GM12878 (cell line): ENCODE measurements around the gene CRB2. TPM values are rescaled to one million over a fixed set of nuclear protein-coding genes. Genes with fewer than 3 reads are reported as not detected.

ENCODE experiments used
- ATAC-seq: fragments of 200-7000 bp; cut with Tn5 transposase; 3 replicates; pipeline ENCODE4 v1.9.1; 2020; ENCODE audit warnings: mild to moderate bottlenecking, moderate library complexity
- BruUV-seq: library from RNA; stranded (reverse); fragments of 400-500 nt; replicated peaks from 2 replicates; lab custom pipeline; 2021; lab: Mats Ljungman, UMichigan
- CTCF ChIA-PET: fragments of 300-600 bp; sonication (Branson Sonifier 250); formaldehyde crosslinking; extraction: SDS; loops from one replicate; lab custom pipeline; 2021; ENCODE audit warnings: inconsistent platforms; lab: Yijun Ruan, JAX
- POLR2A ChIA-PET: fragments of 350-600 bp; formaldehyde crosslinking; extraction: SDS; loops from one replicate; lab custom pipeline; 2021; ENCODE audit warnings: inconsistent platforms; lab: Charles Lee
- RAD21 ChIA-PET: fragments of 300-600 bp; sonication (Branson Sonifier 250); formaldehyde crosslinking; loops from one replicate; lab custom pipeline; 2023; ENCODE audit warnings: antibody characterized with exemption; ENCODE audit not compliant: unreplicated experiment; lab: Charles Lee
- SMC1A ChIA-PET: fragments of 300-600 bp; sonication (Branson Sonifier 250); formaldehyde crosslinking; loops from one replicate; lab custom pipeline; 2023; ENCODE audit not compliant: unreplicated experiment, uncharacterized antibody; lab: Charles Lee
- DNase-seq: peaks from one replicate; pipeline ENCODE4 v3.0.0-alpha.2; 2011; ENCODE audit warnings: low read depth, low spot score
- FAIRE-seq: peaks from 3 replicates; lab custom pipeline; 2011; peaks lifted over from hg19 to GRCh38; lab: Jason Lieb, UNC
- H2AFZ ChIP-seq: 2 replicates; pipeline ENCODE4 v1.6.0; 2011; ENCODE audit warnings: low read depth, low read length, control low read depth; ENCODE audit not compliant: control insufficient read depth
- H3K27ac ChIP-seq: 2 replicates; pipeline ENCODE4 v1.5.1; 2011; ENCODE audit warnings: control low read depth; ENCODE audit not compliant: control insufficient read depth, insufficient read depth
- H3K27me3 ChIP-seq, 2 experiments: replicated peaks in 1 of 2; 2 replicates each; pipeline versions ENCODE4 v1.6.0 to v1.6.1; 2011; ENCODE audit warnings: low read length in 1 of 2; ENCODE audit not compliant: control insufficient read depth in 2 of 2, insufficient read depth in 2 of 2
- H3K36me3 ChIP-seq, 2 experiments: 2 replicates each; pipeline ENCODE4 v1.5.1; 2011; ENCODE audit warnings: low read length in 1 of 2; ENCODE audit not compliant: control insufficient read depth in 2 of 2, insufficient read depth in 2 of 2
- H3K4me1 ChIP-seq: 2 replicates; pipeline ENCODE4 v1.6.1; 2011; ENCODE audit warnings: mild to moderate bottlenecking, low read length, moderate library complexity, mixed read lengths; ENCODE audit not compliant: control insufficient read depth, insufficient read depth
- H3K4me2 ChIP-seq: 2 replicates; pipeline ENCODE4 v1.6.0; 2011; ENCODE audit warnings: control low read depth; ENCODE audit not compliant: control insufficient read depth, insufficient read depth
- H3K4me3 ChIP-seq: fragments of 200-600 bp; sonication (generic); 2 replicates; pipeline ENCODE4 v1.5.1; 2016
- H3K79me2 ChIP-seq: 2 replicates; pipeline ENCODE4 v1.6.0; 2011; ENCODE audit warnings: low read length; ENCODE audit not compliant: control insufficient read depth, insufficient read depth
- H3K9ac ChIP-seq: 2 replicates; pipeline ENCODE4 v1.8.0; 2011; ENCODE audit warnings: low read length, control low read depth, mixed read lengths; ENCODE audit not compliant: control insufficient read depth, insufficient read depth
- H3K9me3 ChIP-seq: replicated peaks from 3 replicates; pipeline ENCODE4 v1.5.1; 2011; ENCODE audit warnings: mild to moderate bottlenecking, low read length; ENCODE audit not compliant: control insufficient read depth, insufficient read depth
- H4K20me1 ChIP-seq: 2 replicates; pipeline ENCODE4 v1.6.0; 2011; ENCODE audit not compliant: control insufficient read depth, insufficient read depth
- ATF2 ChIP-seq: IDR thresholded peaks from 2 replicates; pipeline ENCODE4 v1.6.1; 2012; ENCODE audit warnings: low read length, inconsistent platforms
- CBX3 ChIP-seq: fragments of 200-600 bp; sonication (generic); IDR thresholded peaks from 2 replicates; pipeline ENCODE4 v1.6.1; 2016; ENCODE audit warnings: low read depth, borderline replicate concordance
- ESRRA ChIP-seq: IDR thresholded peaks from 2 replicates; pipeline ENCODE4 v1.6.1; 2012; ENCODE audit warnings: mild to moderate bottlenecking, low read length, improper control_type of control experiment
- GABPA ChIP-seq: IDR thresholded peaks from 2 replicates; pipeline ENCODE4 v1.6.1; 2014; ENCODE audit warnings: antibody characterized with exemption, low read depth, mild to moderate bottlenecking, inconsistent platforms
- MTA3 ChIP-seq: IDR thresholded peaks from 2 replicates; pipeline ENCODE4 v1.6.1; 2012; ENCODE audit warnings: low read length, inconsistent platforms, borderline replicate concordance
- PAX8 ChIP-seq: fragments of 450-650 bp; IDR thresholded peaks from 2 replicates; pipeline ENCODE4 v1.6.1; 2017; ENCODE audit warnings: mild to moderate bottlenecking, moderate library complexity
- SPI1 ChIP-seq: IDR thresholded peaks from 2 replicates; pipeline ENCODE4 v1.6.1; 2011; ENCODE audit warnings: low read depth, mild to moderate bottlenecking, low read length, moderate library complexity, borderline replicate concordance; ENCODE audit not compliant: insufficient read depth
- TCF7 ChIP-seq: IDR thresholded peaks from 2 replicates; pipeline ENCODE4 v1.6.1; 2014; ENCODE audit warnings: antibody characterized with exemption, borderline replicate concordance
- ZNF274 ChIP-seq: IDR thresholded peaks from one replicate; pipeline ENCODE4 v1.8.0; 2011; ENCODE audit not compliant: insufficient read length, insufficient read depth
- ZSCAN29 ChIP-seq: fragments of 450-650 bp; IDR thresholded peaks from 2 replicates; pipeline ENCODE4 v1.6.1; 2017; ENCODE audit warnings: mild to moderate bottlenecking, moderate library complexity
- ZZZ3 ChIP-seq: IDR thresholded peaks from 2 replicates; pipeline ENCODE4 v1.6.1; 2011; ENCODE audit warnings: low read depth; ENCODE audit not compliant: control insufficient read depth, insufficient read length
- WGBS: methylation state at CpG from one replicate; pipeline ENCODE4 v1.1.6; 2016; ENCODE audit warnings: low lambda C conversion rate; ENCODE audit not compliant: insufficient replicate concordance, insufficient coverage; ENCODE audit errors: missing lambda C conversion rate; 5-methylcytosine and 5-hydroxymethylcytosine counted together
- in situ Hi-C: fragments of 300-500 bp; cut with MboI; formaldehyde crosslinking; loops from 9 replicates; pipeline ENCODE4 v1.14.3; 2018; ENCODE audit warnings: mixed read lengths
- intact Hi-C: fragments of 100-400 bp; cut with micrococcal nuclease; formaldehyde crosslinking; loops from one replicate; pipeline ENCODE4 v1.14.2; 2022; ENCODE audit not compliant: unreplicated experiment
- polyA plus RNA-seq, 11 experiments: library from polyadenylated mRNA; depleted of rRNA in 4 of 11; unstranded in 6 of 11; stranded (reverse) in 5 of 11; fragments of >200 nt; fragmentation: Nextera tagmentation in 4 of 11; fragmentation: Illumina TruSeq in 1 of 11; extraction: Ambion mirVana in 4 of 11; extraction: Trizol in 1 of 11; gene quantifications; 1 replicate in 1 of 11; 2 replicates in 10 of 11; pipeline versions ENCODE4 v1.2.1 to v1.2.3, GENCODE V29; 2011 to 2016; ENCODE audit warnings: inconsistent platforms in 2 of 11, missing spikeins in 2 of 11, low read depth in 1 of 11
- total RNA-seq, 4 experiments: library from RNA; depleted of rRNA in 3 of 4; stranded (reverse); fragments of >200 nt in 3 of 4; fragmentation: Illumina TruSeq in 1 of 4; extraction: Trizol in 1 of 4; gene quantifications; 2 replicates each; pipeline versions ENCODE4 v1.2.1 to v1.2.3, GENCODE V29; 2013 to 2021
- TF ChIP-seq, protein P1 (sequence below), 3 experiments: IDR thresholded peaks in 2 of 3; conservative IDR thresholded peaks in 1 of 3; 2 replicates each; pipeline ENCODE4 v1.5.1; 2011; ENCODE audit warnings: low read depth in 3 of 3, low read length in 3 of 3, mild to moderate bottlenecking in 3 of 3, control low read depth in 2 of 3, moderate library complexity in 2 of 3, inconsistent platforms in 1 of 3, mixed read lengths in 1 of 3; ENCODE audit not compliant: control insufficient read depth in 2 of 3, insufficient read depth in 1 of 3; ENCODE audit errors: extremely low read depth in 1 of 3
- TF ChIP-seq, protein P2 (sequence below): IDR thresholded peaks from 2 replicates; pipeline ENCODE4 v1.6.1; 2012; ENCODE audit warnings: improper control_type of control experiment, low read depth, low read length; ENCODE audit not compliant: insufficient replicate concordance

The CRB2 gene
- total and polyA plus RNA-seq, 10 of the 15 experiments (the other 5 are each of a cell fraction or from before 2014, with no cell fraction given), result 0.01 to 0.80 (median 0.23) TPM; not detected in 3

- ChIA-PET SMC1A (no interaction called here), CTCF (interaction anchor here (1.9 kb wide), 1 partner anchor 10 kb away, joined by 7 read pairs; no protein-coding TSS in a partner anchor), POLR2A (interaction anchor here (0.6 kb wide), 1 partner anchor 27 kb away, joined by 3 read pairs; no protein-coding TSS in a partner anchor), RAD21 (interaction anchor here (1.4 kb wide), 1 partner anchor 22 kb away, joined by 3 read pairs; no protein-coding TSS in a partner anchor)
- Histone ChIP-seq H3K4me1 (peaks cover 12% of the 10 kb centered on the region), H3K4me2 (no peak overlapping the region), H3K9ac (no peak overlapping the region), H3K36me3 (no peaks in the 10 kb centered on the region), H4K20me1 (no peaks in the 10 kb centered on the region), H3K4me3 (no peak overlapping the region), H3K9me3 (no peaks in the 10 kb centered on the region), H3K79me2 (no peaks in the 10 kb centered on the region), H3K27ac (no peak overlapping the region), H2AFZ (no peak overlapping the region), H3K27me3 (no peaks in the 10 kb centered on the region; a peak in 1 of 4 replicates)
- 11% methylated on average over 8 of the region's 11 CpGs for WGBS
- DNase-seq (no peak), ATAC-seq (no peak; the same call in 2 of the 3 replicates), FAIRE-seq (no peak)
- in situ Hi-C loops, result no loop called here
- no TSS peak for BruUV-seq
- intact Hi-C loops, result no loop called here
- TF ChIP-seq ATF2 (no peak), GABPA (no peak), SPI1 (no peak), ZSCAN29 (no peak), ESRRA (no peak), PAX8 (no peak), CBX3 (no peak), MTA3 (no peak), ZZZ3 (no peak), ZNF274 (no peak), TCF7 (no peak)
- TF ChIP-seq, protein P1, sequence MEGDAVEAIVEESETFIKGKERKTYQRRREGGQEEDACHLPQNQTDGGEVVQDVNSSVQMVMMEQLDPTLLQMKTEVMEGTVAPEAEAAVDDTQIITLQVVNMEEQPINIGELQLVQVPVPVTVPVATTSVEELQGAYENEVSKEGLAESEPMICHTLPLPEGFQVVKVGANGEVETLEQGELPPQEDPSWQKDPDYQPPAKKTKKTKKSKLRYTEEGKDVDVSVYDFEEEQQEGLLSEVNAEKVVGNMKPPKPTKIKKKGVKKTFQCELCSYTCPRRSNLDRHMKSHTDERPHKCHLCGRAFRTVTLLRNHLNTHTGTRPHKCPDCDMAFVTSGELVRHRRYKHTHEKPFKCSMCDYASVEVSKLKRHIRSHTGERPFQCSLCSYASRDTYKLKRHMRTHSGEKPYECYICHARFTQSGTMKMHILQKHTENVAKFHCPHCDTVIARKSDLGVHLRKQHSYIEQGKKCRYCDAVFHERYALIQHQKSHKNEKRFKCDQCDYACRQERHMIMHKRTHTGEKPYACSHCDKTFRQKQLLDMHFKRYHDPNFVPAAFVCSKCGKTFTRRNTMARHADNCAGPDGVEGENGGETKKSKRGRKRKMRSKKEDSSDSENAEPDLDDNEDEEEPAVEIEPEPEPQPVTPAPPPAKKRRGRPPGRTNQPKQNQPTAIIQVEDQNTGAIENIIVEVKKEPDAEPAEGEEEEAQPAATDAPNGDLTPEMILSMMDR (IDR thresholded peaks at IDR 0.05 in 2 of 3, conservative IDR thresholded peaks at IDR 0.05 in 1 of 3; ENCODE audit: control insufficient read depth in 2 of 3, extremely low read depth in 1 of 3, insufficient read depth in 1 of 3, low read depth in 3 of 3, low read length in 3 of 3), result no peak
- TF ChIP-seq, protein P2, sequence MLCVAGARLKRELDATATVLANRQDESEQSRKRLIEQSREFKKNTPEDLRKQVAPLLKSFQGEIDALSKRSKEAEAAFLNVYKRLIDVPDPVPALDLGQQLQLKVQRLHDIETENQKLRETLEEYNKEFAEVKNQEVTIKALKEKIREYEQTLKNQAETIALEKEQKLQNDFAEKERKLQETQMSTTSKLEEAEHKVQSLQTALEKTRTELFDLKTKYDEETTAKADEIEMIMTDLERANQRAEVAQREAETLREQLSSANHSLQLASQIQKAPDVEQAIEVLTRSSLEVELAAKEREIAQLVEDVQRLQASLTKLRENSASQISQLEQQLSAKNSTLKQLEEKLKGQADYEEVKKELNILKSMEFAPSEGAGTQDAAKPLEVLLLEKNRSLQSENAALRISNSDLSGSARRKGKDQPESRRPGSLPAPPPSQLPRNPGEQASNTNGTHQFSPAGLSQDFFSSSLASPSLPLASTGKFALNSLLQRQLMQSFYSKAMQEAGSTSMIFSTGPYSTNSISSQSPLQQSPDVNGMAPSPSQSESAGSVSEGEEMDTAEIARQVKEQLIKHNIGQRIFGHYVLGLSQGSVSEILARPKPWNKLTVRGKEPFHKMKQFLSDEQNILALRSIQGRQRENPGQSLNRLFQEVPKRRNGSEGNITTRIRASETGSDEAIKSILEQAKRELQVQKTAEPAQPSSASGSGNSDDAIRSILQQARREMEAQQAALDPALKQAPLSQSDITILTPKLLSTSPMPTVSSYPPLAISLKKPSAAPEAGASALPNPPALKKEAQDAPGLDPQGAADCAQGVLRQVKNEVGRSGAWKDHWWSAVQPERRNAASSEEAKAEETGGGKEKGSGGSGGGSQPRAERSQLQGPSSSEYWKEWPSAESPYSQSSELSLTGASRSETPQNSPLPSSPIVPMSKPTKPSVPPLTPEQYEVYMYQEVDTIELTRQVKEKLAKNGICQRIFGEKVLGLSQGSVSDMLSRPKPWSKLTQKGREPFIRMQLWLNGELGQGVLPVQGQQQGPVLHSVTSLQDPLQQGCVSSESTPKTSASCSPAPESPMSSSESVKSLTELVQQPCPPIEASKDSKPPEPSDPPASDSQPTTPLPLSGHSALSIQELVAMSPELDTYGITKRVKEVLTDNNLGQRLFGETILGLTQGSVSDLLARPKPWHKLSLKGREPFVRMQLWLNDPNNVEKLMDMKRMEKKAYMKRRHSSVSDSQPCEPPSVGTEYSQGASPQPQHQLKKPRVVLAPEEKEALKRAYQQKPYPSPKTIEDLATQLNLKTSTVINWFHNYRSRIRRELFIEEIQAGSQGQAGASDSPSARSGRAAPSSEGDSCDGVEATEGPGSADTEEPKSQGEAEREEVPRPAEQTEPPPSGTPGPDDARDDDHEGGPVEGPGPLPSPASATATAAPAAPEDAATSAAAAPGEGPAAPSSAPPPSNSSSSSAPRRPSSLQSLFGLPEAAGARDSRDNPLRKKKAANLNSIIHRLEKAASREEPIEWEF, result no peak
Measured at GRCh38 chr9:123364241-123364824, 8.3 kb downstream of the CRB2 start.
